ENCODE results near the gene MIER3.
"Not testable (repeated sequence)": the region's sequence is repeated elsewhere in the genome, so short reads cannot be mapped to it uniquely, and the experiment has no call there.

Gene MIER3, protein sequence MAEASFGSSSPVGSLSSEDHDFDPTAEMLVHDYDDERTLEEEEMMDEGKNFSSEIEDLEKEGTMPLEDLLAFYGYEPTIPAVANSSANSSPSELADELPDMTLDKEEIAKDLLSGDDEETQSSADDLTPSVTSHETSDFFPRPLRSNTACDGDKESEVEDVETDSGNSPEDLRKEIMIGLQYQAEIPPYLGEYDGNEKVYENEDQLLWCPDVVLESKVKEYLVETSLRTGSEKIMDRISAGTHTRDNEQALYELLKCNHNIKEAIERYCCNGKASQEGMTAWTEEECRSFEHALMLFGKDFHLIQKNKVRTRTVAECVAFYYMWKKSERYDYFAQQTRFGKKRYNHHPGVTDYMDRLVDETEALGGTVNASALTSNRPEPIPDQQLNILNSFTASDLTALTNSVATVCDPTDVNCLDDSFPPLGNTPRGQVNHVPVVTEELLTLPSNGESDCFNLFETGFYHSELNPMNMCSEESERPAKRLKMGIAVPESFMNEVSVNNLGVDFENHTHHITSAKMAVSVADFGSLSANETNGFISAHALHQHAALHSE

DNA sequence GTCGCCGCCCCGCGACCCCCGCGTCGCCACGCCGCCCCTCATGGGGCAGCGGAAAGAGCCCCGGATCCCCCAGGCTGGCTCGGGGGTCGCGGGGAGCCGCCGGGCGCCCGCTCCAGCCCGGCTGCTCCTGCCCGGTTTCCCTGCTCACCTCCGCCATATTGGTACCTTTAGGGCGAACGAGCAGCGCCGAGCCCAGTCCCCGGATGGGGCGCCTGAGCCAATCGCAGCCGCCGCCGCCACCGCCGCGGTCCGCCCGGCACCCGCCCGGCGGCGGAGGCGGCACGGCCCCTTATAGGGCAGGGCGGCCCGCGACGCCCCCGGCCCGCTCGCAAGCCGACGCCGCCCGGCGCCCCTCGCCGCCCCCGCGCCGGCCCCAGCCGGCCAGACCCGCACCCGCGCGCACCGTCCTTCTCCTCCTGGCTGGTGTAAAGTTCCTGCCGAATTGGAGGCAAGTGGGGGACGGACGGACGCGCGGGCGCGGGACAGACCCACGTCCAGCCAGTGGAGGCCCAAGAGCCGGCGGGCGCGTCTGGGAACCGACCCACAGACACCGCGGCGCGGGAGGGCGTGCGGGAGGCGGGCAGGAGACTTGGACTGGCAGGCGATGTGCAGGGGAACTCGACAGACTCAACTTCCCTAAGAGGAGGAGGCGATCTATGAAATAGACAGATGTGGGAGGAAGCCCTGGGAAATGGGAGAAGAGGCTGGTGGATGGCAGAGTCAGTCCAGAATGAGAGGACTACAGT lies at the start of gene MIER3:
Gene MIER3 (minus strand): TSS at position 178 of the 746 bp plus-strand sequence. CDS start 21 bp downstream, at position 157.
- DNase-seq (ENCODE audit: low spot score), result peak; percentile 77

DNA sequence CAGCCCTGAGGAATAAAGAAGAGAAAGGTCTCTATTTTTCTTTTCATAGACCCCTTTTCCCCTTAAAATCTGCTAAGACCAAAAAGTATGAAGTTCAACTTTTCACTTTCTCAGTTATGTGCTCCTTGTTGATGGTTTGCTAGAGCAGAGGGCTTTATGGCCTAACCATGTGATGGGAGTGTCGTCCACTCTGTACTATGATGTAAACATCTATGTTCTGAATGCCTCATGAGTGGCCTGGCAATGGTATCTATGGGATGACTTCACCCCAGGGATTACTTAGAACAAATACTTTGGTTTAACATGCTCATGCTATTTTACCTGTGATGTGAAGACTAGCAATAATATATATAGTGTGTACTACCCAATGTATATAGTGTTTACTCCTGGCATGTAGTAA lies 43.7 kb upstream of the MIER3 start:
- no peak for DNase-seq (ENCODE audit: low spot score)

DNA sequence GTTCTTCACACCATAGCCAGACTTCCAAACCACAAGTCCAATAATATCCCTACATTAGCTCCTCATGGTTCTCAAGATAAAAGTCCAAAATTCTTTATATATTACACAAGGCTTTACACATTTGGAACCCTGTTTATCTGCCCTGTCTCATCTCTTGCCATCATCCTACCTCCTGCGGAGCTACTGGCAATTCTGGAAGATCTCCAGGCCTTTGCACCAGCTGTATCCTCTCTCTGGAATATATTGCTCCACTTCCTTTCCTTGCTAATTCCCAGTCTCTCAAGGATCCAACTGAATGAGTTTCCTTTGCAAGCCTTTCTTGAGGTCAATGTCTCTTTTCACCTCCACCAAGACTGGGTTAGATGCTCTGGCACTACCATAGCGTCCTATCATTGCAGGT lies 41.3 kb upstream of the MIER3 start:
- DNase-seq (ENCODE audit: low spot score), result no peak

DNA sequence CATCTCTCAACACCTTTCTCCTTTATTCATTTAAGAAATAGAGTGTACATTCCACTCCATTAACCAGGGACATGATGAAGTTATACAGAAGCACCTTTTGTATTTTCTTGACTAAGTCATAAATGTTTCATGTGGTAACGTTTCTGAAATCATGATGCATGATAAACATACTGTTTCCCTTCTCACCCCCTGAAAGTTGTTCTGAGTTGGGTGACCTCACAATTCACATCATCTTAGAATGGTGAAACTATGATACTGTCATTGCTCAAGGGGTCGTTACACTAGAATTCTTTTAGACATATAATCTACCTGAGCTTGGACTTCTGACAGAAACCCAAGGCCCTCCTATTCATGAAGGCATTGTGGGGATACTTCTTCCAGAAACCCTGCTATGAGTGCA lies 37.8 kb upstream of the MIER3 start:
- DNase-seq (ENCODE audit: low spot score), result no peak

DNA sequence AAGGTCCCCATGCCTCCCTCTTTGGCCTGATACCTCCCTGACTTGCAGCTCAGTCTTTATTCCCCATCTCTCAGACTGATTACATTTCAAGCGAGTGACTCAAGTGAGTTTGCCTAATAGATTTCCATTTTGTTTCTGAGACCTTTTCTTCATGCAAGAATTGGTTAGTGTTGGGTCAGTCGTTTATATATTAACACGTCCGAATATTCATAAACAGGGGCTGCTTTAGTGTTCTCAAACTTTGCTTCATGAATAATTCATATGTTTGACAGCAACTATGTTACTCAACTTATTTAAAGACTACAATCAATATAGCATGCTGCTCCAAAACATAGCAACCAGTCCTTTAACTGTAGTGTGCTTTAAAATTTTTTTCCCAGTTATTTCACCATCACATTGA lies 36.6 kb upstream of the MIER3 start:
- DNase-seq (ENCODE audit: low spot score), result no peak

DNA sequence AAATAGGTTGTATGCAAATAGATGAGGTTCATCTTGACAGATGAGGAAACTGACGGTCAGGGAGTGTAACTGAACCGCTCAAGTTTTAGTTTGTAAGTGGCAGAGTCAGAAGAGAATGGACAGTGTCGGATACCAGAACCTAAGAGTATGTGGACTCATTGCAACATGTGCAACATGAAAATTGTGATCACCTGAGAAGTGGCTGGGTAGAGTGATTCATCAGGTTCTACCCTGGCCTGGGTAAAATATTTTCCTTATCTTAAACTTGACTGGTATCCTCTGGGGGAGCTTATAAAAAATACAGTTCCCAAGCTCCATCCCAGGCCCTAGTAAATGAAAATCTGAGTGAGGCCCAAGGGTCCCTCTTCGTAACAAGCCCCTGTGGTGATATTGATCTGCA lies 35.2 kb upstream of the MIER3 start:
- DNase-seq (ENCODE audit: low spot score), result no peak

DNA sequence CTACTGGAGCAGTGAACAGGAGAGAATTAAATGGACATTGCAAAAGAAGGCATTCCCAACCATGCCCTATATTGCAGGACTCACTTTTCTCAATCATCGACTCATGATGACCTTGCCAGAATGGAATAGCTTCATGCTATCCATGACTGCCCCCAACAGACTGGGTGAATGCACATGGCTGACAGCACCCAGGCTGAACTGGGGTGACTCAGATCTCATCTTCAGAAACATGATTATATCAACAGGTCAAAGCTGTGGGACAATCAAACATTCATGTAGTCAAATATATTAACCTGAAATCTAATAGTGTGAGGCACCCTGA lies 34.7 kb upstream of the MIER3 start:
- no peak for DNase-seq (ENCODE audit: low spot score)

DNA sequence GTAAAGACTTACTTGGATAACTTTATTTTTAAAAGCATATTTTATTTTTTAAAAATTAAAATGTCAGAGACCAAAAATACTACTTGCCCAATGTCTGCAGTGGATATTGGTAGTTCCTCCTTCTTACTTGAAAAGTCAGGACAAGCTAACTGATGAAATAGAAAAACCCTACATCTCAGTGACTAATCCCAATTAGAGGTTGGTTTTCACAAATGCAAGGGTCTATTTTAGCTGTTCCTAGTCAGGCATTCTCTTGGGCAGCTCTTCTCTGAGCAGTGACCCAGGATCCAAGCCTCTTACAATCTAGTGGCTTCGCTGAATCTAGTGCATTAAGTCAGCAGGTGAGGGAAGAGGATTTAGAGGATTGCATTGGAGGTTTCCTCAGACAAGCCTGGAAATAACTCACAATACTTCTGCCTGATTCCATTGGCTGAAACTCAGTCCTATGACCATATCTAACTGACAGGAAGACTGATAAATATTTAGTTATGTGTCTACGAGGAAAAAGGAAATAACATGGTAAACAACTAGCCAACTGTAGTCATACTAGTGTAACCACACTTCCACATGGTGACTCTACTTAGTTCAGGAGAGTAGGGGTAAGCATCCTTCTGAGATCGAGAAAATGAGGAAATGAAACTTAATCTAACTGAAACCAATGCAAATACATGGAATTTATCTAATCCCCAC lies 34.2 kb upstream of the MIER3 start:
- no peak for DNase-seq (ENCODE audit: low spot score)

DNA sequence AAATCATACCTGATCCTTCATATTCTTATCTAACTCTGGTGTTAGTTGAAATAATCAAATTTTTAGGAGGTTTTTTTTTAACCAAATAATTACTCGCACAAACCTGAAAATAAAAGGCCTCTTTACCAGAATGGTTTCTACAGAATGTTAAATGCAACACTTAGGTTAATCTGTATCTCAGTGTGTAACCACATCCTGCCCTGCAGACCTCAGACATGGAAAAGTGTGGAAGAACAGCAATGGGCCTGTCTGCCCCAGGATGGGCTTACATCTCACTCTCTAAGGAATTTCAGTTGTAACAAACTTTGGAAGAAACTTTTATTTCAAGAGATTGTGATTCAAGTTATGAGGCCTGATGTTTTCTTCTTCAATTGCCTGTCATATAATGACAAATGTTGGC lies 32.5 kb upstream of the MIER3 start:
- DNase-seq (ENCODE audit: low spot score), result no peak

DNA sequence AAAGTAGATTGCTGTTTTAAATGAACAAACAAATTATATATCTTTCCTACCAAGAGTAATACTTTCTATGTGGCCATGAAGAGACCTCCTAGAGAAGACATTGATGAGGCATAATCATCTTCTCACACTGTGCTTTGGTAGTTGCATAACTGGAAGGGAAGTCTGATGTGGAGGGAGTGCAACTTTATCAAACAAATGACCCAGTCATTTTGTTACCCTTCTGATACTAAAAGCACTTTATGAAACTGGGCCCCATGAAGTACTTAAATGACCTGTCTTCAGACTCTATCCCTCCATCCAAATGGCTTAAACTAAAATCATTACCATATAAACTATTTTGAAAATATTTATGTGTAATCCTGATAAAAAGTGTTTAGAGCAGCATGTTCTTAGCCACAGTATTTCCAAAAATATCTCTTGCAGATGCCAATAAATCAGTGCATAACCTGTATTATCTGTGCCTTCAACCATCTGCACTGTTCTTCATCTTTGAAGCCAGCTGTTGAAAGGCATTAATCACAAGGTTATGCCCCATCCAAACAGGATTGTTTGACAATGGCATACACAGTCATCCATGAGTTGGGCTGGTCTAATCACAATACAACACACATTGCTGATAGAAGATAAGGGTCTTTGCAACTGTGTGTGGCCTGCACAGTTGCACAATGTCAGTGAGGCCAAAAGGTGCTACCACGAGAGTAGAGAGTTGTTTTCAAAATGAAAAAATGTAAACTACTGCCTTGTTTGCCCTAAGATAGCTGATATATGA lies 31.9 kb upstream of the MIER3 start:
- DNase-seq (ENCODE audit: low spot score), result no peak

DNA sequence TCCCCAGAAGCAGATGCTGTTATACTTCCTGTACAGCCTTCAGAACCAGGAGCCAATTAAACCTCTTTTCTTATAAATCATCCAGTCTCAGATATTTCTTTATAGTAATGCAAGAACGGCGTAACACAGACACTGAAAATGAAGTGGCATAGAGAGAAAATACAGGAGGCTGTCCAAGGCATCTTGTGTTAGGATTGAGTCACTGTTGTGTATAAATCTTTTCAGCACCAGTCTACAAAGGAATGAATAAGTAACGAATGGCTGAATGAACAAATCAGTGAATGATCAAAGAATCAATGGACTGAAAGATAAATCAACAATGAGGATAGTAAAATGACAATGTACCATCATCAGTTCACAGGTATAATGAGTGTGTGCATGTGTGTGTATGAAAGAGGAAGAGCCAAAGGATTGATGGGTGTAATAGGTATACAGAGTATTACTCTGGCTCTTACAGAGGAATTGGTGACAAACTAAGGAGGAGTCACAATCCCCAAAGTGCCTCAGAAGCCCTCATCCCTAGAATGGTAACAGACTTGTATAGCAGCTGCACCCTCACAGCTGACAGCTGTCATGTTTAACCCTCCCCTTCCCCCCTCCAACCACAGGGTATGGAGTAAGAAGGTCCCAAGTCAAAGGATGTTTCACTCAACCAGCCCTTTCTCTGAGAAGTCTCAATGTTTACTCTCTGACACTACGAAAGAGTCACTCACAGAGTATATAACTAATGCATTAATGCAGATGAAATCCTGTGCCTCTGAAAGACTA lies 29.8 kb upstream of the MIER3 start:
- no peak for DNase-seq (ENCODE audit: low spot score)

DNA sequence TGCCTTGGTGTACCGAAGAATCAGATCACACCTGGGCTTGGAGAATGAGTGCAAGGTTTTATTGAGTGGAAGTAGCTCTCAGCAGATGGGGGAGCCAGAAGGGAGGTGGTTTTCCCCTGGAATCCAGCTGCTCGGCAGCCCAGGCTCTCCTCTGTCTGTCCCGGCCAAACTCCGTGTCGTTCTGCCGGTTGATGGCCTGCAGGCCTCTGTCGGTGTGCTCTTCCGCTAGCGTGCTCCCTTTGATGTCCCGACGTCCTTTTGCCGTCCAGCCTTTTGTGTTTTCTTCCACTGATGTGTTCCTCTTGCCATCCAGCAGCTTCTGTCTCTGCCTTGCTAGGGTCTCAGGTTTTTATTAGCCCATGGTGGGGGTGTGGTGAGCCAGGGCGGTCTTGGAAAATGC lies 28.0 kb upstream of the MIER3 start:
- no peak for DNase-seq (ENCODE audit: low spot score)

DNA sequence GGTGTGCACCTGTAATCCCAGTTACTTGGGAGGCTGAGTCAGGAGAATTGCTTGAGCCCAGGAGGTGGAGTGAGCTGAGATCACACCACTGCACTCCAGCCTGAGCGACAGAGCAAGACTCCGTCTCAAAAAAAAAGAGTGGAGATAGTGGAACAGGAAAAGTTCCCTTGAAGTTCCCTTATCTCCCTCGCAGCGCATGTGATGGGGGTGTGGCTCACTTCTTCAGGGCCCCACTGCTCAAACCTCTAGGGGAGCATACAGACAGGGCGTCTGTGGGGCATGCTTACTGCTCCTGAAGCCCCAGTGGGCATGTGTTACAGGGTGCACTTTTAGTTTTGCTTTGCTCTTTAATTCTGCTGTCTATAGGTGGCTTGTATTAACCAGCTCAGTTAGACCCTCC lies 27.6 kb upstream of the MIER3 start:
- not testable (repeated sequence) for DNase-seq (ENCODE audit: low spot score)

DNA sequence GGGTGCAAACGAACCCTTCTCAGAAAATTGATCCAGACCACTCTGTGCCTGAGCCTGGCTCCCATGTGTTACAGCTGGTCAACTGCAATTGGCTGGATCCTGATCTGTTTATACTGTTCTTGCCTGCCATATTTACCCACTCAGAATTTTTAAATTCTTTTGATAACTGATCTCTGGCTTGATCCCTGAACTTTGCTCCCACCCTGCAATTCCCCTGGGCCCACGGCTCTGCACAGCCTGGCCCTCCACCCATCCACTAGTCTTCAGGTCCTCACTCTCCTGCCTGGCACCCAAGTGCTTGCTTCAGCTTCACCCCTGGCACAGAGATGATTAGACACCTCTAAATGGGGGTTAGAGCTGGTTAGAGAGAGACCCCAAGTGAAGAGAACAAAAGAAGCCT lies 25.9 kb upstream of the MIER3 start:
- no peak for DNase-seq (ENCODE audit: low spot score)

DNA sequence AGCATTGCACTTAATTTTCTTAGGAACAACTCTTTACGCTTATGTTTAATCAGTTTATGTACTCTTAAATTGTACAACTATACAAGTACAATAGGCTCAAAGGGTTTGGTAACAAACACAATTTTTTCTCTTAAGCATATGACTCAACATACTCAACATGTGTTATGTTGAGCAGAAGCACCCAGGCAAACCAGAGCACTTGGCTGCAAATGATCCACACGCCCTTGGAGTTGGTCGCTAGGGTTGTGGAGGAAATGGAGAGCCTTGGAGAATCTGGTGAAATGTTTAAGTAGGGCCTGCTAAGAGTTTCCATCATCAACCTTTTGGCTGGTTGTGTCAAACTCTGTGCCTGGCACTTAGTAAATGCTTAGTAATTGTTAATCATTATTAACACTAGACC lies 25.1 kb upstream of the MIER3 start:
- DNase-seq (ENCODE audit: low spot score), result no peak

DNA sequence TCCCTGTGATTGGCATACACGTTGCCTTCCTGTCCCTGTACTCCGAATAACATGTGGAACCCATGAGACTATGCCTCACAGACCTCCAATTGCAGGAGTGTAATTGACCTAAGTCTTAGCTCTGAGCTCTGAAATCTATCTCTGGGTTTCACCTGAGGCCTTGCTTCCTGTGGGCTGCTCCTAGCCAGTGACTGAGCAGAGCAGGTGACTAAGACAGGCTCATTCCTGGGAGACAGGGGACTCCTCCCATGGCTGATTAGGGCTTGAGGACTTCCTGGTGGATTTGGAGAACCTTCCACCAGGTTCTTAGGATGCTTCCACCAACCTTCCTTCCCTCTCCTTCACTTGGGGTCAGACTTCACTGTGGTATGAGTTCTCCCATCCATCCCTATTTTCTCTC lies 22.3 kb upstream of the MIER3 start:
- DNase-seq (ENCODE audit: low spot score), result no peak

DNA sequence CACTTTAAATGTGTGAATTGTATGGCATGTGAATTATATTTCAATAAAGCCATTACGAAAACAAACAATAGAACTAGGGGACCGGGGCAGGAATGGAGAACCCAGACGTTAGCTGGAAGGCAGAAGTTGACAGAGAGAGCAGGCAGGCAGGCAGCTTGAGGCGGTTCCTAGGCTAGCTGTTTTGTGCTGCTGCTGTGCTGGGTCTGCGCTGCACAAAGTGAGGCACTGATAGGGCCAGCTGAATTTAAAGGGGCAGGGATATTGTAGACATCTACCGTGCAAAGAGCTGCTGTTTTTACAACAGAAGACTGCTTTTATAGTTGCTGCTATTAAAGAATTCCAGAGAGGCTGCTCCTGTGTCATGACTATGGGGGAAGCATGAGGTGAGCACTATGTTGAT lies 21.6 kb upstream of the MIER3 start:
- DNase-seq (ENCODE audit: low spot score), result no peak

DNA sequence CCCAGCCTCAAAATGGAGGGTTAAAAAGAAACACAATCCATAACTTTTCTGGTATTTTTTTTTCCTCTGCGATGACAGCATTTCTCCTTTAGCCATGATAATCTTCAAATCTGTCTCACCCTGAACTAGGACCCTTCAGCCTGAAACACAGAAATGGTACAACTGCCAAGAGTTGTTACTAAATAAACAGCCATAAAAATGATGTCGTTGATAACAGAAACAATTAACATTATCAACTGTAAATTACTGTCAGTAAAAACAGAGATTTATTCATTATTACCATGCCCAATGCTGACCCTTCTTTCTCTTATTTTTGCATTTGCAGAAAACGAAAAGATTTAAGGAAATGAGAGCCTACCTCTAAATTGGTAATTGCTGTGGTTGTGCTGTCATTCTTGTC lies 19.4 kb upstream of the MIER3 start:
- no peak for DNase-seq (ENCODE audit: low spot score)

DNA sequence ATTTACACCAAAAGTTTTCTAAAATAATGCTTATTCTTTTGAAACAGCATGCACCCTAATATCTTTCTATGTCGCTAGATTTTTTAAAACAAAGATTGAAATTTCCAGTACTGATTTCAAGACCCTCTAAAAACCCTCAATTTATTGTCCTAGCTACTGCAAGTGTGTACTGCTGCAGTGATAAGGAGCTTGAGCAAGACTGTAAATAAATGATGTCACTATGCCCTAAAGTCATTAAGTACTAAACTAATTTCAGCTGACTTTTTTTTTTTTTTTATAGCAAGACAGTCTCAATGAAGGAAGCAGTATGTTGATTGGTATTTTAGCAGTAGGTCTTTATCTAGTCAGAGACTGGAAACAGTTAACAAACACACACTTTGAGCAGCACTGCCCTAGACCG lies 12.2 kb upstream of the MIER3 start:
- DNase-seq (ENCODE audit: low spot score), result no peak

DNA sequence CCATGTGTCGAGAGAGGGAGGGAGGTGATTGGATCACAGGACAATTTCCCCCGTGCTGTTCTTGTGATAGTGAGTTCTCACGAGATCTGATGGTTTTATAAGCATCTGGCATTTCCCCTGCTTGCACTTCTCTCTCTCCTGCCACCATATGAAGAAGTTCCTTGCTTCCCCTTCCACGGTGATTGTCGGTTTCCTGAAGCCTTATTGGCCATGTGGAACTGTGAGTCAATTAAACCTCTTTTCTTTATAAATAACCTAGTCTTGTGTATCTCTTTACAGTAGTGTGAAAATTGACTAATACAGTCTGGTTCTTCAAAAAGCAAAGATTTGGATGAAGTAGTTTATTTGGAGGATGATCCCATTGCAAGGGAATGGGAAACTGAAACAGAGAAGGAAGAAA lies 11.3 kb upstream of the MIER3 start:
- DNase-seq (ENCODE audit: low spot score), result no peak

DNA sequence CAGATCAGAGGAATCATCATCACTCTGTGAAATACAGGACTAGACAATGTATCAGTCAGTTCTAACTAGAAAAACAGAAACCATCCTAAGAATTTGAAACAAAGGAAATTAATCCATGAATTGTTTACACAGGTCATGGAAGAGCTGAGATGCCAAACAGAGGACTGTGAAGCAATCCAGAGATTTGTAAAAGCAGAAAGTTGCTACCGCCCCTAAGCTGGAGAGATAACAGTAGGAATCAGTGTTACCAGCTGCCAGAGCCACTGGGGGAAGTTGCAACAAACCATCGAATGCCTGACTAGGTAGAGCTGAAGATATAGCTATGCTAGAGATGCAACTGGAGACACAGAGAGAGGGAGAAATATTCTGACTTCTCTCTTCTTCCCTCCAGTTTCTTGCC lies 10.4 kb upstream of the MIER3 start:
- no peak for DNase-seq (ENCODE audit: low spot score)
